Testis (tissue), 2 donors: Measurements from ENCODE around the gene CFAP46.

Experiments used
- POLR2A ChIP-seq: fragments of 450-650 bp; IDR thresholded peaks from one replicate; pipeline ENCODE4 v1.6.1; 2017; ENCODE audit warnings: antibody characterized with exemption, mild to moderate bottlenecking, moderate library complexity
- TF ChIP-seq, protein P1 (sequence below), 3 experiments: fragments of 450-650 bp in 2 of 3; fragments of 200-600 bp in 1 of 3; sonication (generic) in 1 of 3; IDR thresholded peaks; one replicate each; pipeline ENCODE4 v1.5.1; 2016 to 2019; ENCODE audit warnings: antibody characterized with exemption in 3 of 3, mild to moderate bottlenecking in 2 of 3, moderate library complexity in 1 of 3

DNA sequence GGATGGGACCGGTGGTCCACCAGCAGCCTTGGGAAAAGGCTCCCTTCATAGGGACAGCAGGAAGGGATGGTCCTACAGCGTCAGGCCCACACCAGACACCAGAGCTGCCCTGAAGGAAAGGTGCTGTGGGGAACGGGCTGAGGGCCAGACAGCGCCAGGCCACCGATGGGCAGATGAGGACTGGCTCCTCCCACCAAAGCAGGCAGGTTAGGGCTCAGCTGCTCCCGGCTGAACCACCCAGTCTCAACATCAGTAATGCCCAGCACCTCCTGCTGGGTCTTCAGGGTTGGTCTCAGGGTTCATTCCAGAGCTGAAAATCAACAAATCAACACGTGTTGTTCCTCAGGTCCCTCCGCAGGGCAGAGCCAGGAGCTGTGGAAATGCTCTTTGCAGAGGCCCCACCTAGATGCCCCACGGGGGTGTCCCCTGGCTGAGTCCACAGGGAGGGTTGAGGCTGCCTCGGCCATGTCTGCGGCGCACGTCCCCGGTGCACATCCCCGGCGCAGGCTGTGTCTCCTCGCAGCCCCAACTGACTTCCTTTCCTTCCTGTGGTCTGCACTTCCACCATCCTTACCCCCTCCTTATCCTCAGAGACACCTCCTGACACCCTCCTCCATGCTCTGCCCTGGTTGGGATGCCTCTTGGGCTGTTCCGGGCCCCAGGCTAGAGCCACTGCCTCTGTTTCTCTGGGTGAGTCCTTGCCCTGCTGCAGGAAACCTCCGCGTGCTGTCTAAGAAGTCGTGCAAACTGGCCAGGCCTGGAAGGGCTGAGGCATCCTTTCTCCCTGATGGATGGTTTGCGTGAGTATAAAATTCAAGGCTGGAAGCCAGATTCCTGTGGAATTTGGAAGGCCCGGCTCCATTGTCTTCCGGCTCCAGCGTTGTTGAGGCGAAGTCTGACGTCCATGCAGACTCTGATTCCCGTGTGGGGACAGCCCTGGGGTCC lies 32.8 kb upstream of the CFAP46 start:
- no peak for TF ChIP-seq POLR2A
- TF ChIP-seq, protein P1, sequence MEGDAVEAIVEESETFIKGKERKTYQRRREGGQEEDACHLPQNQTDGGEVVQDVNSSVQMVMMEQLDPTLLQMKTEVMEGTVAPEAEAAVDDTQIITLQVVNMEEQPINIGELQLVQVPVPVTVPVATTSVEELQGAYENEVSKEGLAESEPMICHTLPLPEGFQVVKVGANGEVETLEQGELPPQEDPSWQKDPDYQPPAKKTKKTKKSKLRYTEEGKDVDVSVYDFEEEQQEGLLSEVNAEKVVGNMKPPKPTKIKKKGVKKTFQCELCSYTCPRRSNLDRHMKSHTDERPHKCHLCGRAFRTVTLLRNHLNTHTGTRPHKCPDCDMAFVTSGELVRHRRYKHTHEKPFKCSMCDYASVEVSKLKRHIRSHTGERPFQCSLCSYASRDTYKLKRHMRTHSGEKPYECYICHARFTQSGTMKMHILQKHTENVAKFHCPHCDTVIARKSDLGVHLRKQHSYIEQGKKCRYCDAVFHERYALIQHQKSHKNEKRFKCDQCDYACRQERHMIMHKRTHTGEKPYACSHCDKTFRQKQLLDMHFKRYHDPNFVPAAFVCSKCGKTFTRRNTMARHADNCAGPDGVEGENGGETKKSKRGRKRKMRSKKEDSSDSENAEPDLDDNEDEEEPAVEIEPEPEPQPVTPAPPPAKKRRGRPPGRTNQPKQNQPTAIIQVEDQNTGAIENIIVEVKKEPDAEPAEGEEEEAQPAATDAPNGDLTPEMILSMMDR (IDR thresholded peaks at IDR 0.05): no peak
